Heart left ventricle (tissue), 13 donors: Measurements from ENCODE around the gene ALPI.
"Not testable (repeated sequence)": the region's sequence is repeated elsewhere in the genome, so short reads cannot be mapped to it uniquely, and the experiment has no call there.

Experiments used
- POLR2A ChIP-seq, 2 donors: fragments of 450-650 bp; IDR thresholded peaks; one replicate each; pipeline ENCODE4 v1.6.1; 2017; ENCODE audit warnings: antibody characterized with exemption in 2 of 2, mild to moderate bottlenecking in 2 of 2, moderate library complexity in 2 of 2
- TF ChIP-seq, protein P1 (sequence below), 12 donors: fragments of 200-600 bp; sonication (generic) in 4 of 12; IDR thresholded peaks; one replicate each; pipeline versions ENCODE4 v1.5.0 to v1.8.0; 2018 to 2022; ENCODE audit warnings: antibody characterized with exemption in 12 of 12, mild to moderate bottlenecking in 5 of 12
- donor health status: ischemic (EF 13 %, LVEDD 7.1; RV severe dilation, severe dysfunction).
- donor health status: DM: no; HTN: yes; CAD: no.
- donor health status: DM: no; HTN: no; CAD: no.
- donor health status: ischemic (EF 25% LVEDD 6.9; RV normal size, moderate dysfunction).
- donor health status: ischemic (EF 25% LVEDD 5.7; RV mildly dilated, moderate dysfunction).
- donor health status: ischemic (EF 35%, LVEDD 5.7; RV mildly dilated, moderate dysfunction).
- donor health status: nonischemic (EF 11% LVEDD 7.7; RV severe dilation, severe dysfunction).
- donor health status: DM: yes; HTN: yes; CAD: no.
- donor health status: PGD.
- donor health status: ischemic (EF 29% LVEDD 5.4; RV normal size, mild dysfunction).
- donor health status: nonischemic (EF 23%, LVEDD 6.1; RV moderate dilation, normal function).

DNA sequence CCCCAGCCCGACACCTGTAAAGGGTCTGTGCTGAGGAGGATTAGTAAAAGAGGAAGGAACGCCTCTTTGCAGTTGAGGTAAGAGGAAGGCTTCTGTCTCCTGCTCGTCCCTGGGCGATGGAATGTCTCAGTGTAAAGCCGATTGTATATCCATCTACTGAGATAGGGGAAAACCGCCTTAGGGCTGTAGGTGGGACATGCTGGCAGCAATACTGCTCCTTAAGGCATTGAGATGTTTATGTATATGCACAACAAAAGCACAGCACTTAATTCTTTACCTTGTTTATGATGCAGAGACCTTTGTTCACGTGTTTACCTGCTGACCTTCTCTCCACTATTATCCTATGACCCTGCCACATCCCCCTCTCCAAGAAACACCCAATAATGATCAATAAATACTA is 32.5 kb upstream of the ALPI start:
- TF ChIP-seq, protein P1, sequence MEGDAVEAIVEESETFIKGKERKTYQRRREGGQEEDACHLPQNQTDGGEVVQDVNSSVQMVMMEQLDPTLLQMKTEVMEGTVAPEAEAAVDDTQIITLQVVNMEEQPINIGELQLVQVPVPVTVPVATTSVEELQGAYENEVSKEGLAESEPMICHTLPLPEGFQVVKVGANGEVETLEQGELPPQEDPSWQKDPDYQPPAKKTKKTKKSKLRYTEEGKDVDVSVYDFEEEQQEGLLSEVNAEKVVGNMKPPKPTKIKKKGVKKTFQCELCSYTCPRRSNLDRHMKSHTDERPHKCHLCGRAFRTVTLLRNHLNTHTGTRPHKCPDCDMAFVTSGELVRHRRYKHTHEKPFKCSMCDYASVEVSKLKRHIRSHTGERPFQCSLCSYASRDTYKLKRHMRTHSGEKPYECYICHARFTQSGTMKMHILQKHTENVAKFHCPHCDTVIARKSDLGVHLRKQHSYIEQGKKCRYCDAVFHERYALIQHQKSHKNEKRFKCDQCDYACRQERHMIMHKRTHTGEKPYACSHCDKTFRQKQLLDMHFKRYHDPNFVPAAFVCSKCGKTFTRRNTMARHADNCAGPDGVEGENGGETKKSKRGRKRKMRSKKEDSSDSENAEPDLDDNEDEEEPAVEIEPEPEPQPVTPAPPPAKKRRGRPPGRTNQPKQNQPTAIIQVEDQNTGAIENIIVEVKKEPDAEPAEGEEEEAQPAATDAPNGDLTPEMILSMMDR (IDR thresholded peaks at IDR 0.05): not testable (repeated sequence)
- not testable (repeated sequence) for TF ChIP-seq POLR2A (IDR thresholded peaks at IDR 0.05)
